HG03045 (cell line): Measurements from ENCODE around the gene RXRB.
"Not testable (repeated sequence)": the region's sequence is repeated elsewhere in the genome, so short reads cannot be mapped to it uniquely, and the experiment has no call there.

ENCODE experiments used
- ATAC-seq: cut with Tn5 transposase; IDR thresholded peaks from one replicate; pipeline ENCODE4 v1.9.1; 2021; ENCODE audit warnings: mild to moderate bottlenecking, moderate library complexity; ENCODE audit not compliant: unreplicated experiment

RXRB gene

DNA sequence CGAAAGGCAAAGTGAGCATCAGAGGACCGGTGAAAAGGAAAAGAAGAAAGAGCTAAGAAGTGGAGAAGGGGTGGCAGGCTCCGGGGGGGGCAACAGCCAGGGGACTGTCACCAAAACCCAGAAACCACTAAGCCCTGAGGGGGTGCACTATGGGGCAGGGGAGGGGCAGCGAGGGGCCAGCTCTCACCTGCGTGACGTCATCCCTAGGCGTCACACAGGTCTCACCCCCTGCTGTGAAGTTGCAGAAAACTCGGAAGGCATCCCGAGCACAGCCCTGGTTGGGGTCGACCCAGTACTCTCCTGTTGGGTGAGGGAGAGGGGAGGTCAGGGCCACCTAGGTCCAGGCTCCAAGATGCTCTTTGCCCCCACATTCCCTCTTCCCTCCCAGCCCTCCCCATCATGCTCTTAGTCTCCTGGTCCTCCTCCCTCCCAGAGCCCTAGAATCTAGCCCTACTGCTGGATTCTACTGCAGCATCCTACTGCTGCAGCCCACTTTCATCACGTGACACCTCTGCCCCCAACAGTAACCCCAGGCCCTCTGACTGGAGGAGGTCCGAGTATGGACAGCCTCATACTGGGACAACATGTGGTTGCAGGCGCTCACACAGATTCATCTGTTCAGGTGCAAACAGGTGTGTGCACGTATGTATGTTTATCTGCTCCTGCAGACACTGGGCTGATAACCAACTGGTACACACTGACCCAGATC is 35.6 kb downstream of the RXRB start:
- ATAC-seq = no peak

DNA sequence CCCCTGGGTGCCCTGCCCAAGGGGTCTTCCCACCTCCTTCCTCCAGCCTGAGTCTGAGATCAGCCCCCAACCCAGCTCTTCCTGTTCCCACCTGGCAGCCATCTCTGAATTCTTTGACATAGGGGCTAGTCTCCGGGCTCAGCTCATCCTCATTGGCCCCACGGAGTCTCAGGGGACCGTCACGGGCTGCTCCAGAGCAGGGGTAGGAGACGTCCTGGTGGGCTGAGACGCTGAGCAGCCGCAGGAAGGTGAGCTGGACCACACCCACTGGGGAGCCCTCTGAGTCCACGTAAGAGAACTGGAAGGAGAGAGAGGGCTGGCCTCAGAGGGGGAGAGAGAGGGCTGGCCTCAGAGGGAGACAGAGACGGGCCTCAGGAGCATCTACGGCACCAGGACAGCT is 36.3 kb downstream of the RXRB start:
- ATAC-seq = no peak

DNA sequence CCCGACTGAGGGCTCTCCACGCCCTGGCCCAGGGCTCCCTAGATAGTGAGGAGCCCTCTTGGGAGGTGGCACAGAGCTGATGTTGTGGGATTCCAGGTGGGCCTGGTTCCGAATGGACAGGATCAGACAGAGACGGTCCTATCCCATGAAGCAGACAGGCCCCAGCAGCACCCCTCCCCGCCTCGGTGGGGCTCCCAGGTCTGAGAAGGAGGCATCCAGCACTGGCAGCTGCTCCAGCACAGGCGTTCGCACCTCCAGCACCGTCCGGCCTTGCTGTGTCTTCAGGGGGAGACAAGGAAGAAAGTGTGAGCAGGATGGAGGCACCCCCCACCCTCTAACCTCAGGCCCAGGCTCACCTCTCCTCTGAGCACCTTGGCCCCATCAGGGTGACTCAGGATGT is 36.9 kb downstream of the RXRB start:
- no peak for ATAC-seq

DNA sequence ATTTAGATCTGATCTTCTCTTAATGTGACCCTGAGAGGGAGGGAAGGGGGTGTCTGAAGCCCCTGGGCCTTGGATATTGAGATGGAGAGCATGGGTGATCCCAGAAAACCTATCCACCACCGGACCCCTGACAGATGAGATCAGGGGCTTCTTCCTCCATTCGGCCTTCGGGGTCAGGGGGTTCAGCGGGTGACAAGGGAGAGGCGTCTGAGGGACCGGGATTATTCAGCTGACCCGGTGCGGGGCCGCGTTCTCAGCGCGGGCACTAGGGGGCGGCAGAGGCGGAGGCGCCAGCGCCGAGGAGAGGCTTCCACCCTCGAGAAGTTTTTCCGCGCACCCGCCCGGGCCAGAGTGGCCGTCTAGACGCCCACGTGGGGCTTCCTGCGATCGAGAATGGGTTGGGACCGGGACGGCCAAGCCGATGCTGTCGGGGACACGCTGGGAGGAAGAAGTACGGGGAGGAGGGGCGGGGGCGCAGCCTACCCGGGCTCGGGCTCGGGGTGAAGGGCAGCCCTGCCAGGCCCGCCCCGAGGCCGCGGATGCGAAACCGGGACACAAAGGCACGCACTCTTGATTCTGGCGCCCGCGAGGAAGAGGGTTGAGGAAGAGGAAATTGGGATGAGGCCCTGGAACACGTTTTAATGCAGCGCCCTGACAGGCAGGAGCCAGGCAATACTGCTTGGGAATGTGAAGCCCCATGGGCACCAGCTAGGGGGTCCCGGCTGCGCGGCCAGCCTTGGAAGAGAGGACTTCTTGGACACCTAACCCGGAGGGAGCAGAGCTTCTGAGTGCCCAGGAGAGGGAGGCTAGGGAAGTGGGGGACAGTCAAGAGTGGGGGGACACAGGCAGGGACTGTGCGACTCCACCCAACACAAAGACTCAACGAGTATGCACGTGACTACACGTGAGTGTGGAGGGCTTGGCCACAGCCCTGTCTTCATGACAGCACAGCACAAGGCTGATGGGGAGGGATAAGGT is 38.8 kb downstream of the RXRB start:
- ATAC-seq = peak; percentile 53

DNA sequence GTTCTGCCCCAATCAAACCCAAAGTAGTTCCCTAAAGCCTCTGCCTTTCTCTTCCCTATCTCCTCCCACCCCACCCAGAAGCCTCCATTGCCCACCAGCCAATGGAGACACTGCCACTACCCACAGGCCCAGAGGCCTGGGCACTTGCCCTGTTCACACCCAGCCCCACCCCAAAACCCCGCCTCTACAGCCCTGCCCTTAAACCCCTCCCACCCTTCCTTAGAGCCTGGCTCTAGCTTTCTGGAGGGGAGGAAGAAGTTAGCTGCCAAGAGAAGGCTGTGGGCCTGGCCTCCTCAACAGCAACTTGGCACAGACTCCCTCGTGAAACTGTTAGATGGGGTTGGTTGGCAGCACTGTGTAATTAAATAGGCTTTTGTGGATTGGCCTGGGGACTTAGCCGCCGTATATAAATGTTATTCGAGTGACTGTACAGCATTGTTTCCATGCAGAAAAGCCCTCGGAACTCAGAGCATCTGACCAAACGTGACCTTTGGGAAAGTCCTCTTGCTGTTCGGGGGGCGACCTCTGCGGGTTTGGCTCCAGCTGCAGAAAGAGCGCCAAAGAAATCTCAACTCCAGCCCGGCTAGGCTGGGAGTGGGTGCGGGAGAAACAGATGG is 39.6 kb downstream of the RXRB start:
- no peak for ATAC-seq

DNA sequence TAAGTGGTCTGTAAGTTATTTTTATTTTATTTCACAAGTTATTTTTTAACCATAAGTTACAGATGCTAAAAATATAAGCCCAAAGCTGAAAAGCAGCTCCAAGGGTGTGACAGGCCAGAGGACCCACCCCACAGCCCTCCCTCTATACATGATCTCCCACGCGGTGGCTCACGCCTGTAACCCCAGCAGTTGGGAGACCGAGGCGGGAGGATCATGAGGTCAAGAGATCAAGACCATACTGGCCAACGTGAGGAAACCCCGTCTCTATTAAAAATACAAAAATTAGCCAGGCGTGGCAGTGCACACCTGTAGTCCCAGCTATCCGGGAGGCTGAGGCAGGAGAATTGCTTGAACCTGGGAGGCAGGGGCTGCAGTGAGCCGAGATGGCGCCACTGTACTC is 40.4 kb downstream of the RXRB start:
- ATAC-seq = no peak

DNA sequence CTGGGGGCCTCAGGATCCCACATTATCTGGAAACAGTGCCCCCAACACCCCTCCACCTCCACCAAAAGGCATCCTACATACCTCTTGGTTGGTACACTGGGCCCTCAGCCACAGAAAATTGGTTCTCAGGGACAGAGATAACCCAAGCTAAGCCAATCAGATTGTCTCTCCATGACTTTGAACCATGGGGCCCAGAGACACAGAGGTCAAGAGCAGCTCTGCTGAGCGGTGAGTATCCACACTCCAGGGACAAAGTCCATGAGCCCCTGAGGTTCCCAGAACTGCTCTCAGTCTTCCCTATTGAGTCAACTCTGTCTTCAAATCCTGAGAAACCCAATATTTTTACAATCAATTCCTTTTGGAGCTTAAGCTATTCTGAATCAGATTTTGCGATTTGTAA is 43.5 kb downstream of the RXRB start:
- ATAC-seq = no peak

DNA sequence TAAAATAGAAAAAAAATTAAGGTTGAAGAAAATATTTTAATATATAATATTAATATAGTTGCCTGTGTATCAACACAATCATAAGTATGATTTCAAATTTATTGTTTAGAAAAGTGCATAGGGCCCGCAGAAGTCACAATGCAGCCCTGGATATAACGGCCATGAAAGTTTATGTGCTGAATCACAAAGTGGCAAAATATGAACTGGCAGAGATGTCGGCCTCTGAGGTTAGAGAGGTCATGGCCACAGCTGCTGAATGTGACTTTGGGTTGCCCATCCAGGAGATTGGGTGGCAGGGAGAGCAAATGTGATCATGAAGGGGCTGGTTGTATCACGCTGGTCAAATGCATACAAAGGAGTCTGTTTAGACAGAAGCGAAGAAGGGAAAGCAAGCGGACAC is 43.9 kb downstream of the RXRB start:
- ATAC-seq = no peak

DNA sequence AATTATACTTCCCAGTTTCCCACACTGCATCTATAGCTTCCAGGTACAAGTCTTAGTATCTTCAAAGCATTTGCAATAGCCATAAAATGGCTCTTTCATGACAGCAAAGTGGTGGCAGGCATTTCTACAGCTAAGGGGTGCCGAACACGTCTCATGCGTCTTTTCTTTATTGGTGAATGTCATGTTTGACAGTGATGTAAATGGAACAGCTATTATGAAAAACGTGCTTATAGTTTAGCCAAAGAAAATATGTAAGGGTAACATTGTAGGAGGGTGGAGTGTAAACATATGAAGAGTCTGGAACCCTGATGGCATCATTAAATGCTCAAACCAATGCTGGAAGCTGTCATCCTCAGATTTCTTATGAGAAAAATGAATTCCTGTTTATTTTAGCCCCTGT is 46.1 kb downstream of the RXRB start:
- ATAC-seq = no peak

DNA sequence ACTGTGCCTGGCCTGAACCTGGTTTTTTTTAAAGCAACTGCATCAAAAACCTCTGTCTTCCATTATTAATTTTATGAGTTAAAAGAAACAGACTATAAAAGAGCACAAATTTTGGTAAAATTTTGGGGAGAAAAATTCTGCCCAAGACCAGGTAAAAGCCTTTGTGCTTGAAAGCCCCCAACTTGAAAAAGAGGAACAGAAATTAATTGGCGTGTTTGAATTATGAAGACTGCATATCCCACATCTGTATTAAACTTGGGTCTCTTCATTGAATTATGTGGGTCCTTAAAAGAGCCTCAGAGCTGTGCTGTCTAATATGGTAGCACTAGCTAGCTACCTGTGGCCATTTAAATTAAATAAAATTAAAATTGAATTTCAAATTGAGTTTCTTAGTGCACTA is 49.4 kb downstream of the RXRB start:
- ATAC-seq = no peak

DNA sequence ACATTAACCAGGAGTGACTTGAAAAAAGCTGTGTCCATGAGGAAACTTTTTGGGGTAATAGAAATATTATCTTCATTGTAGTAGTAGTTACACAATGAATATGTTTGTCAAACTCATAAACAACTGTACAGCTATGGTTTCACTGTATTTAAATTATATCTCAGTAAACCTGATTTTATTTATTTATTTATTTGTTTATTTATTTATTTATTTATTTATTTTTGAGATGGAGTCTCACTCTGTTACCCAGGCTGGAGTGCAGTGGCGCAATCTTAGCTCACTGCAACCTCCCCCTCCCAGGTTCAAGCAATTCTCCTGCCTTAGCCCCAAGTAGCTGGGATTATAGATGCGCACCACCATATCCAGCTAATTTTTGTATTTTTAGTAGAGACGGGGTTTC is 49.9 kb downstream of the RXRB start:
- ATAC-seq = not testable (repeated sequence)

DNA sequence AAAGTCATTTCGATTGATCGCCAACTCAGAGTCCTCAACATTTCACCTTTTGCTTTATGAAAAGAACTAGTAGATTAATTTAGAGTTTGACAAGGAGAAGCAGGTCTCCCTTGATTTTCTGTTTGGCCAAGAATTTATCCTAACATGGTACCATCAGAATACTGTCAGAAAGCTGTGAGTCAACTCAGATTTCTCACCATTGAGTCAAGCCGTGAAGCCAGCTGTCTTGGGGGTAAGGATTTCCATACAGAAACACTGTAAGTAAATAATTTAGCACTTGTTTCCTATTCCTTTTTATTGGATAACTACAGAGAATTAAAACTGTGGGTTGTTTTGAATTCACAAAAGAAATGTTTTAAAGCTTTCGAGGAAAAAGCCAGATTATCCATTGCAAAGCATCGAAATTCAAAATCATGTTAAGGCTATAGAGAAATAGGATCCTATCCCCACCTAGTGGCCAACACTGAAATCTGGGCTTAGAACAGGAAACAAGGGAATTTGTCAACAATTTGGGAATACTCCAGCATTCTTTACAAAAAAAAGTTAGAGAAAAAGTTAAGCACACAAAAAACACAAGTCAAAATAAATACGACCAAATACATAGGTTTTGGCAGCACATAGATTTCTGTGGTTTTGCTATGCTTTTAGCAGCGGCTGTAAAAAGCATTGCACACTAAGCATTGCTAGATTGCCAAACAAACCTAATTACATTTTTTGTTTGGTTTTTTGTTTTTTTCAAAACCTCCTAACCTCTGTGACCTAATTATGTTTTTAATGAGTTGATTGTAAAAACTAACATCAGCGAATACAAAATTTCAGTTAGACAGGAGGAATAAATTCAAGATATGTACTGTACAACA is 52.4 kb downstream of the RXRB start:
- ATAC-seq = no peak

DNA sequence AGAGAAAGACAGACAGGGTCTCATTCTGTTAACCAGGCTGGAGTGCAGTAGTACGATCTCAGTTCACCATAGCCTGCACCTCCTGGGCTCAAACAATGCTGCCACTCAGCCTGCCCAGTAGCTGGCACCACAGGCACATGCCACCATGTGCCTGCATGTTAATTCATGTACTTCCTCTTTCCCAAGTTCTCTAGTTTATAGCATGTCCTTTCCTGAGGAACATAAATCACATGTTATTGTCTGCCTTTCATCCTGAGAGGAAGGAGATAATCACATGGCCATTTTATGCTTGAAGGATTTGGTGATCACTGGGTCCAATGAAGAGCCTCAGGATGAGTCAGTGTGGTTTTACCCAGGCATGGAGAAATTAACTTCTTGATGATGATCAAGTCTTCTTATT is 56.1 kb downstream of the RXRB start:
- no peak for ATAC-seq
